ENCODE results near the gene TNFRSF19. TPM values are rescaled to one million over a fixed set of nuclear protein-coding genes. Genes with fewer than 3 reads are reported as not detected.

TNFRSF19 gene
- total and polyA plus RNA-seq, 2 of the 4 experiments (the other 2 are of a cell fraction), result 18.6 to 26.3 TPM

DNA sequence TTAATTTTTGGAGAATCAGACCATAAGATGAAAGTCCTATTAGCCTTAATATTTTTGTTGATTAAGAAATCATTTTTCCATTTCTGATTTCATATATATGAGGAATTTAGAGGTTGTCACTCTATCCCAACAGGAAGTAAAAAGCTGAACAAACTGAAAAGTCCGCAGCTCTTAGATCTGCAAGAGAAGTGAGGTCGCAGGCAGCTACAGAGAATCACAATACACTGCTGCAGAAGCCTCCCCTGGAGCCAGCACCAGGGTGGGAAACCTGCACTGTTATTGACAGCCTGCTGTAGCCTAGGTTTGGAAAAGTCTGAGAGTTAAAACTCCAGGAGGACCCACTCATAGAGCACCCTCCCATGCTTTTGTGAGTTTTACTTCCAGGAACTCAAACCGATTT, 29.9 kb downstream of the TNFRSF19 start:
- Histone ChIP-seq H3K36me3 (ENCODE audit: control insufficient read depth, insufficient read depth, low read length) (peaks cover 14% of the 10 kb centered on the region; the same call in 1 of the 2 replicates), H3K27me3 (ENCODE audit: control insufficient read depth, insufficient read depth, low read length) (no peaks in the 10 kb centered on the region), H3K56ac (ENCODE audit: extremely low read depth, insufficient read depth, low read length) (no peak overlapping the region), H3K9ac (ENCODE audit: low read depth, low read length) (no peak overlapping the region), H2BK5ac (ENCODE audit: low read depth, low read length, poor library complexity, severe bottlenecking) (no peak overlapping the region), H3K9me3 (ENCODE audit: control insufficient read depth, insufficient read depth, low read length) (no peaks in the 10 kb centered on the region), H3K4me3 (ENCODE audit: insufficient read depth, low read depth, low read length) (no peak overlapping the region), H4K8ac (ENCODE audit: low read depth in 2 of 2, low read length in 2 of 2) (no peak overlapping the region), H3K23ac (ENCODE audit: low read depth, low read length) (no peak overlapping the region), H2AFZ (replicated peaks; ENCODE audit: low read length, poor library complexity) (no peak overlapping the region), H3K18ac (ENCODE audit: low read depth, low read length) (no peak overlapping the region), H3K79me1 (ENCODE audit: low read depth in 1 of 2, low read length in 2 of 2) (peaks cover 0 to 6% of the 10 kb centered on the region in 2 experiments; a peak in 1 of 4 replicates), H3K14ac (replicated peaks; ENCODE audit: low read depth, low read length) (no peak overlapping the region), H2AK9ac (replicated peaks; ENCODE audit: low read depth, low read length, poor library complexity) (no peak overlapping the region), H2AK5ac (ENCODE audit: low read depth, low read length) (no peak overlapping the region), H2BK120ac (ENCODE audit: low read depth, low read length) (no peak overlapping the region), H3K4me2 (ENCODE audit: low read depth, low read length) (no peak overlapping the region), H3K4ac (ENCODE audit: low read depth, low read length) (no peak overlapping the region; the same call in 1 of the 2 replicates), H3K27ac (ENCODE audit: insufficient read depth, low read length) (no peak overlapping the region), H3K4me1 (ENCODE audit: control insufficient read depth, insufficient read depth, low read length) (no peaks in the 10 kb centered on the region; the same call in 1 of the 2 replicates), H4K5ac (ENCODE audit: low read depth, low read length) (no peak overlapping the region), H2BK15ac (ENCODE audit: low read depth, low read length) (no peak overlapping the region), H3K9me1 (ENCODE audit: insufficient read depth, low read length) (no peaks in the 10 kb centered on the region), H4K91ac (ENCODE audit: insufficient read depth, low read depth, low read length) (no peak overlapping the region), H4K20me1 (ENCODE audit: insufficient read depth, low read length) (no peaks in the 10 kb centered on the region), H2BK20ac (ENCODE audit: low read depth, low read length) (no peak overlapping the region)
- 100% methylated on average over 1 of the region's 3 CpGs; no CpG with 5 or more reads in 1 of the 2 experiments for WGBS, 2 experiments (ENCODE audit: extremely low coverage in 2 of 2, insufficient read length in 1 of 2)
- intact Hi-C loops (cut with micrococcal nuclease) (no loop called here), in situ Hi-C loops (cut with MboI; ENCODE audit: low sequenced_read_pairs) (no loop called here), dilution Hi-C loops (cut with HindIII; ENCODE audit: low sequenced_read_pairs, unreplicated experiment) (no loop called here)
- POLR2A ChIA-PET (ENCODE audit: unreplicated experiment), result no interaction called here
- no TSS peak for BruUV-seq (replicated peaks)
- ATAC-seq (ENCODE audit: low read depth) (no peak), DNase-seq (no peak)
- TF ChIP-seq RFX5 (IDR thresholded peaks at IDR 0.05; ENCODE audit: low read depth, low read length), result no peak
- TF ChIP-seq MXI1 (IDR thresholded peaks at IDR 0.05; ENCODE audit: borderline replicate concordance, low read depth, low read length), result no peak
- TF ChIP-seq MAFK (IDR thresholded peaks at IDR 0.05; ENCODE audit: low read depth, low read length), result no peak
- no peak for TF ChIP-seq ELK1 (IDR thresholded peaks at IDR 0.05; ENCODE audit: borderline replicate concordance, low read depth, low read length)
- TF ChIP-seq CTCF (conservative IDR thresholded peaks at IDR 0.05; ENCODE audit: low read depth, low read length), result no peak
- TF ChIP-seq NFE2L2 (IDR thresholded peaks at IDR 0.05; ENCODE audit: low read depth, low read length), result no peak
- TF ChIP-seq MAZ (IDR thresholded peaks at IDR 0.05; ENCODE audit: borderline replicate concordance, low read depth, low read length), result no peak
- TF ChIP-seq USF2 (IDR thresholded peaks at IDR 0.05; ENCODE audit: low read depth, low read length), result no peak
- TF ChIP-seq RCOR1 (IDR thresholded peaks at IDR 0.05; ENCODE audit: insufficient replicate concordance, low read length), result no peak
- TF ChIP-seq CHD1 (IDR thresholded peaks at IDR 0.05; ENCODE audit: low read depth, low read length), result no peak
- no peak for TF ChIP-seq BHLHE40 (IDR thresholded peaks at IDR 0.05; ENCODE audit: low read depth, low read length)
- TF ChIP-seq FOS (IDR thresholded peaks at IDR 0.05; ENCODE audit: low read depth, low read length), result no peak
- CTCF ChIA-PET, result interaction anchor here (1.3 kb wide), 1 partner anchor 11 kb away, joined by 3 read pairs; no protein-coding TSS in a partner anchor

All from IMR-90 (cell line).